GM23248 (cell line): ENCODE results near the gene GBP6.

ENCODE experiments used
- EZH2 ChIP-seq: fragments of 200-600 bp; sonication (generic); IDR thresholded peaks from 2 replicates; pipeline ENCODE4 v1.6.1; 2018; ENCODE audit warnings: antibody characterized with exemption, mild to moderate bottlenecking; ENCODE audit not compliant: insufficient read depth, poor library complexity, severe bottlenecking
- EZH2phosphoT487 ChIP-seq: fragments of 200-600 bp; sonication (generic); IDR thresholded peaks from 2 replicates; pipeline ENCODE4 v1.6.1; 2018; ENCODE audit warnings: antibody characterized with exemption, moderate library complexity, mild to moderate bottlenecking, low read depth; ENCODE audit not compliant: insufficient read depth

DNA sequence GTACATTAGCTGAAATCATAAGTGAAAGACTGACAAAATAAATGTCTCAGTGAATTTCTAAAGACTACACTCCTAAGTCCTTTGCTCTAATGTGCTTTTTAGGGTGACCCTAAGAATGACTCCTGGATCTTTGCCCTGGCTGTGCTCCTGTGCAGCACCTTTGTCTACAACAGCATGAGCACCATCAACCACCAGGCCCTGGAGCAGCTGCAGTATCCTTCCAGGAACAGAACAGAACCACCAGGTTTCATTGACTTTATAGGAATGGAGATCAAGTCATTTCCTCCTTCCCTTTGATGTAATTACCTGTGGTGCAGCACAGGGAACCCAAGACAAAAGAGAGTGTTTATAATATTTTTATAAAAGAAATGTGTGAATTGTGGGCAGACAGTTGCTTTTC lies 14.1 kb downstream of the GBP6 start:
- TF ChIP-seq EZH2: no peak
- no peak for TF ChIP-seq EZH2phosphoT487
